Chondrocyte (in vitro differentiated cells): Measurements from ENCODE around the gene NDUFA8. TPM values are rescaled to one million over a fixed set of nuclear protein-coding genes. Genes with fewer than 3 reads are reported as not detected.

Source experiments
- DNase-seq: peaks from one replicate; pipeline ENCODE4 v3.0.0; 2021; ENCODE audit warnings: mixed read lengths, low spot score
- H3K27ac Mint-ChIP-seq: one replicate; pipeline ENCODE4 v1.8.0; 2021; ENCODE audit warnings: mild to moderate bottlenecking, moderate library complexity, mixed read lengths; ENCODE audit not compliant: unreplicated experiment
- H3K27me3 Mint-ChIP-seq: 2 replicates; pipeline ENCODE4 v1.8.0; 2021; ENCODE audit warnings: low read depth, mixed read lengths
- H3K36me3 Mint-ChIP-seq: 2 replicates; pipeline ENCODE4 v1.8.0; 2021; ENCODE audit warnings: low read depth, mixed read lengths
- H3K4me1 Mint-ChIP-seq: 2 replicates; pipeline ENCODE4 v1.8.0; 2021; ENCODE audit warnings: low read depth, mild to moderate bottlenecking, mixed read lengths
- H3K4me3 Mint-ChIP-seq: one replicate; pipeline ENCODE4 v1.8.0; 2021; ENCODE audit warnings: mild to moderate bottlenecking, moderate library complexity, mixed read lengths; ENCODE audit not compliant: unreplicated experiment
- H3K9me3 Mint-ChIP-seq: 2 replicates; pipeline ENCODE4 v1.8.0; 2021; ENCODE audit warnings: low read depth, mixed read lengths
- total RNA-seq: library from RNA; stranded (reverse); gene quantifications from 3 replicates; pipeline ENCODE4 v1.2.1, GENCODE V29; 2021
- TF ChIP-seq, protein P1 (sequence below): fragments of 200-600 bp; sonication (generic); IDR thresholded peaks from 2 replicates; pipeline ENCODE4 v1.5.0; 2021; ENCODE audit warnings: antibody characterized with exemption, mild to moderate bottlenecking, moderate library complexity

Gene NDUFA8
- total RNA-seq, 1 donor from 2014 or later: 47.9 TPM

DNA sequence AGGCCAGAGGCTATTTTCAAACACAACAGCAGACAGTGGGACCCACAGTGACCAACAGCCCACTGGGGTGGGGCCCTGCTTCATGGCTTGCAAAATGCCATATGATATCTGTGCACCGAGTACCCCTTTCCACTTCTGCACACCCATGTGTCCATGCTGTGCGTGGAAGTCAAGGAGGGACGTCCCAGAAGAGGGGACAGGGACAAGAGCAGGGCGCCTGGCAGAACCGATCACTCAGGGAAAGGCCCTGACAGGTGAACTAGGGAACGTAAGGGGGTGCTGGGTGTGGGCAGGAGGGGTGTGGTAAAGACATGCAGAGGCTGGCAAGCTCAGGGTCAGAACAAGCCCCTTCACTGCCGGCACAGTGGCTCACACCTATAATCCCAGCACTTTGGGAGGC lies 58.8 kb downstream of the NDUFA8 start:
- TF ChIP-seq, protein P1, sequence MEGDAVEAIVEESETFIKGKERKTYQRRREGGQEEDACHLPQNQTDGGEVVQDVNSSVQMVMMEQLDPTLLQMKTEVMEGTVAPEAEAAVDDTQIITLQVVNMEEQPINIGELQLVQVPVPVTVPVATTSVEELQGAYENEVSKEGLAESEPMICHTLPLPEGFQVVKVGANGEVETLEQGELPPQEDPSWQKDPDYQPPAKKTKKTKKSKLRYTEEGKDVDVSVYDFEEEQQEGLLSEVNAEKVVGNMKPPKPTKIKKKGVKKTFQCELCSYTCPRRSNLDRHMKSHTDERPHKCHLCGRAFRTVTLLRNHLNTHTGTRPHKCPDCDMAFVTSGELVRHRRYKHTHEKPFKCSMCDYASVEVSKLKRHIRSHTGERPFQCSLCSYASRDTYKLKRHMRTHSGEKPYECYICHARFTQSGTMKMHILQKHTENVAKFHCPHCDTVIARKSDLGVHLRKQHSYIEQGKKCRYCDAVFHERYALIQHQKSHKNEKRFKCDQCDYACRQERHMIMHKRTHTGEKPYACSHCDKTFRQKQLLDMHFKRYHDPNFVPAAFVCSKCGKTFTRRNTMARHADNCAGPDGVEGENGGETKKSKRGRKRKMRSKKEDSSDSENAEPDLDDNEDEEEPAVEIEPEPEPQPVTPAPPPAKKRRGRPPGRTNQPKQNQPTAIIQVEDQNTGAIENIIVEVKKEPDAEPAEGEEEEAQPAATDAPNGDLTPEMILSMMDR: no peak
- H3K36me3 Mint-ChIP-seq: peaks cover 9% of the 10 kb centered on the region
- no peak overlapping the region for H3K4me3 Mint-ChIP-seq
- DNase-seq: no peak
- H3K27ac Mint-ChIP-seq: no peak overlapping the region
- H3K4me1 Mint-ChIP-seq: peaks cover 17% of the 10 kb centered on the region
- peaks cover 9% of the 10 kb centered on the region for H3K9me3 Mint-ChIP-seq
- H3K27me3 Mint-ChIP-seq: no peaks in the 10 kb centered on the region

DNA sequence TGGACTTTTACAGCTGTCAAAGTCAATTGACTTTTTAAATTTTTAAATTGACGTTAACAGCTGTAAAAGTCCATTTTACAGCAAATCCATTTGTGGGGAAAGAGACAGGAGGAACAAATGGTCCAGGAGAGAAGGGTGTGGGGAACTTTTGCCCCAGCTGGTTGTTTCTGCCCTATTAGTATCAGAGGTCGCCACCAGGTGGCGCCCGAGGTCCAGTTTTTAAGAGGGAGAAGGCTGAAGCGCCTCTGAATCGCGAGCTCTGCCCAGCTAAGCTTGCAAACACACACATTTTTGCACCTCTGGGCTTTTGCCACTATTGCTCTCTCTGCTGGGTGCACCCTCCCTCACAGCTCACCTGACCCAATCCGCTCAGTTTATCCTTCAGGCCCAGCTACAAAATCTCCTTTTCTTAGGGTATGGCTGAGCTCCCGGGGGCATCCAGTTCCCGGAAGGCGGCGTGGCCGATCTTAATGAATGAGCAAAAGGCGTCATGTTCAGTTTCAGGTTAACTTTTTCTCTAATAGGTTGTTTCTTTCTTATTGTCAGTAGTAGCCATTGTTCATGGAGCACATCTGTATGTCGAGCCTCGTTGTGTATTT lies 60.2 kb downstream of the NDUFA8 start:
- TF ChIP-seq, protein P1: peak; percentile 94
- H3K9me3 Mint-ChIP-seq: peaks cover 9% of the 10 kb centered on the region
- H3K4me3 Mint-ChIP-seq: peak overlapping the region; percentile 44
- peaks cover 8% of the 10 kb centered on the region for H3K36me3 Mint-ChIP-seq
- no peak for DNase-seq
- no peak overlapping the region for H3K27ac Mint-ChIP-seq
- peaks cover 2% of the 10 kb centered on the region for H3K27me3 Mint-ChIP-seq
- H3K4me1 Mint-ChIP-seq: peaks cover 22% of the 10 kb centered on the region

DNA sequence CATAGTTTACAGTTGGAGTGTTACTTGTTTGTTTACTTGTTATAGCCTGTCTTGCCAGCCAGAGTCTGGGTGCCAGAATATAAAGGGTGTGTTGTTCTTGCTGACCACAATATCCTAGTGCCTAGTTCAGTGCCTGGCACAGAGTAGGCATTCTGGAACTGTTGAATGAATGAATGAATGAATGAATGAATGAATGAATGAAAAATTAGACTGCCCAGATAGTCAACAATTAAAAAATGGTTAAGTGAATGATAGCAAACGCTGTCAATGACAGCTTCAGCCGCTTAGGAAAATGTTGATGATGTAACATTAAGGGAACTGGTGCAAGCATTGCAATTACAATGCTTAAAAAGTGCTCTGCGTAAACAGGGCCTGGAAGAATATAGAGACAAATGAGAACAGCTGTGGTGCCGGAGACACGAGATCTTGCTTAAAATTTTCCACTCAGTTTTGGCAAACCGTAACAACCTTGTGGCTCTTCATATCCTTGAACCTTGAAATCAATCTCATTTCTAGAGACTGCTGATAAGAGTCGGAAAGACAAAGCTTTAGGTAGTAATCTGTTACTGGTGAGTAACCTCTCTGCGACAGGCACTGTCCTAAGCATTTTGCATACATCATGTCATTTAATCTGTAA lies 61.8 kb downstream of the NDUFA8 start:
- Mint-ChIP-seq H3K4me3 (no peak overlapping the region), H3K27me3 (peaks cover 2% of the 10 kb centered on the region), H3K9me3 (no peaks in the 10 kb centered on the region), H3K4me1 (peaks cover 27% of the 10 kb centered on the region), H3K27ac (peak overlapping the region; percentile 20), H3K36me3 (no peaks in the 10 kb centered on the region)
- TF ChIP-seq, protein P1: no peak
- no peak for DNase-seq

DNA sequence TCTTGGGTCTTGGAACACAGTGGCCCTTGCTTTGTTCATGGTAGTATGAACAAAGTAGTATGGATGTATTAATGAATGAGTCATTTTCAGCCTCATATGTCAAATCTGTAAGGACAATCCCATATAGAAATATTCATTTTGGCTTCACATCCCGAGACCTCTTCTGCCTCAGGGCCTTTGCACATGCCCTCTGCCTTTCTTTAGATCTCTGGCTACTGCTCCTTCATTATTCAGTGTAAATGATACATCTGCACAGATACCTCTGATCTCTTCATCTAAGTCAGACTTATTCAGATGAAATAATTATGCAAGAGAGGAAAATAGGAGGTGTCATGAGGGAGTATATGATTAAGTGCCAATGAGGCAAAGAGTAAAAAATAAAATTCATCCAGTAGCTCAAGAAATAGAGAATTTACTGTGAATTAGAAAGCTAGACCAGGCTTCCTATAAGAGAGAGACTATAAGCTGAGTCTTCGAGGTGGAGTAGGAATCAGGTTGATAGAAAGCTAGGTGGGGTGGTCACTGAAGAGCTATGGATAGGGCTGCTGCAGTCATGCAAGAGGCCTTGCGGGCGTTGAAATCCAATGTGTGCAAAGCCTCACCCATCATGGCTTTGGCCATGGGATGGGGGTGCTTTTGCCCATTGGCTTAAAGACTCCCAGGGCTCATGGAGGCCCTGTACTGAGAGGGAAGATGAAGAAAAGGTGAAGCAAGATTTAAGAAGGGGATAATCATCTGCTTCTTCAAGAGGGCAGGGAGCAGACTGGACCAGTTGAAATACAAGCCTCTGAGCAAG lies 62.8 kb downstream of the NDUFA8 start:
- H3K27me3 Mint-ChIP-seq: peaks cover 2% of the 10 kb centered on the region
- H3K9me3 Mint-ChIP-seq: no peaks in the 10 kb centered on the region
- no peak for DNase-seq
- H3K4me1 Mint-ChIP-seq: peaks cover 34% of the 10 kb centered on the region
- H3K27ac Mint-ChIP-seq: peak overlapping the region; percentile 3
- no peaks in the 10 kb centered on the region for H3K36me3 Mint-ChIP-seq
- TF ChIP-seq, protein P1: no peak
- H3K4me3 Mint-ChIP-seq: no peak overlapping the region

DNA sequence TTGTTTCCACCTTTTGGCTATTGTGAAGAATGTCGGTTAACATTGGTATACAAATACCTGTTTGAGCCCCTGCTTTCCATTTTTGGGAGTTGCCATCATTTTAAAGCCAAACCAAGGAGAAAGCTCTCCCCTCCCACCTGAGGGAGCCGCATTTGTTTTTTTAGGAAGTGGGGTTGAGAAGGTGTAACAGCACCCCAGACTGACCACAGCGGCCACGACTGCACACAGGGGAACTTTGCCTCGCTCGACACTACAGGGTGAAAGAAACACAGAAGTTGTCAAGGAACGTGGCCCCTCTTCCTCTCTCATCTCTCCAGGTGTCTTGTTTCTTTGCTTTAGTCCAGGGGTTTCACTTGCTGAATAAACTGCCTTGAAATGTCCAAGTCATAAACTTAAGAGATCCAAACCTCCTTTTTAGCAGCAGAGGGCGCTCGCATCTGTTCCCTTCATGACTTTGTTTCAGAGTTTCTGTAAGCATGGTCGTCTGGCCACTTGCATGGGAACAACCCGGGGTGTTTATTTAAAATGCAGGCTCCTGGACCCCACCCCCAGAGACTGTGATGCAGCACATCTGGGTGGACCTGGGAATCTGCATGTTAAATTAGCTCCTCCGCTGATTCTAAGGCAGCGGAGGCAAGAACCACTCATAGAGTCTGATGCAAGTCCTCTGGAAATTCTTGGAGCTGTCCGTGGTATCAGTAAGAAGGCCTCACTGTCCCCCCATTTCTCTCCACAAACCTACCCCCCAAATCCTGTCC lies 64.4 kb downstream of the NDUFA8 start:
- H3K4me1 Mint-ChIP-seq: peaks cover 51% of the 10 kb centered on the region
- H3K27me3 Mint-ChIP-seq: peaks cover 2% of the 10 kb centered on the region
- no peak for DNase-seq
- peaks cover under 1% of the 10 kb centered on the region for H3K36me3 Mint-ChIP-seq
- TF ChIP-seq, protein P1: peak; percentile 86
- H3K9me3 Mint-ChIP-seq: no peaks in the 10 kb centered on the region
- H3K27ac Mint-ChIP-seq: no peak overlapping the region
- no peak overlapping the region for H3K4me3 Mint-ChIP-seq
